ENCODE measurements around the gene OR2H2. TPM values are rescaled to one million over a fixed set of nuclear protein-coding genes. Genes with fewer than 3 reads are reported as not detected.

The OR2H2 gene
- total and polyA plus RNA-seq, 2 of the 13 experiments (the other 11 are each of a cell fraction or from before 2014, with no cell fraction given), result not detected

- TF ChIP-seq, protein P1, sequence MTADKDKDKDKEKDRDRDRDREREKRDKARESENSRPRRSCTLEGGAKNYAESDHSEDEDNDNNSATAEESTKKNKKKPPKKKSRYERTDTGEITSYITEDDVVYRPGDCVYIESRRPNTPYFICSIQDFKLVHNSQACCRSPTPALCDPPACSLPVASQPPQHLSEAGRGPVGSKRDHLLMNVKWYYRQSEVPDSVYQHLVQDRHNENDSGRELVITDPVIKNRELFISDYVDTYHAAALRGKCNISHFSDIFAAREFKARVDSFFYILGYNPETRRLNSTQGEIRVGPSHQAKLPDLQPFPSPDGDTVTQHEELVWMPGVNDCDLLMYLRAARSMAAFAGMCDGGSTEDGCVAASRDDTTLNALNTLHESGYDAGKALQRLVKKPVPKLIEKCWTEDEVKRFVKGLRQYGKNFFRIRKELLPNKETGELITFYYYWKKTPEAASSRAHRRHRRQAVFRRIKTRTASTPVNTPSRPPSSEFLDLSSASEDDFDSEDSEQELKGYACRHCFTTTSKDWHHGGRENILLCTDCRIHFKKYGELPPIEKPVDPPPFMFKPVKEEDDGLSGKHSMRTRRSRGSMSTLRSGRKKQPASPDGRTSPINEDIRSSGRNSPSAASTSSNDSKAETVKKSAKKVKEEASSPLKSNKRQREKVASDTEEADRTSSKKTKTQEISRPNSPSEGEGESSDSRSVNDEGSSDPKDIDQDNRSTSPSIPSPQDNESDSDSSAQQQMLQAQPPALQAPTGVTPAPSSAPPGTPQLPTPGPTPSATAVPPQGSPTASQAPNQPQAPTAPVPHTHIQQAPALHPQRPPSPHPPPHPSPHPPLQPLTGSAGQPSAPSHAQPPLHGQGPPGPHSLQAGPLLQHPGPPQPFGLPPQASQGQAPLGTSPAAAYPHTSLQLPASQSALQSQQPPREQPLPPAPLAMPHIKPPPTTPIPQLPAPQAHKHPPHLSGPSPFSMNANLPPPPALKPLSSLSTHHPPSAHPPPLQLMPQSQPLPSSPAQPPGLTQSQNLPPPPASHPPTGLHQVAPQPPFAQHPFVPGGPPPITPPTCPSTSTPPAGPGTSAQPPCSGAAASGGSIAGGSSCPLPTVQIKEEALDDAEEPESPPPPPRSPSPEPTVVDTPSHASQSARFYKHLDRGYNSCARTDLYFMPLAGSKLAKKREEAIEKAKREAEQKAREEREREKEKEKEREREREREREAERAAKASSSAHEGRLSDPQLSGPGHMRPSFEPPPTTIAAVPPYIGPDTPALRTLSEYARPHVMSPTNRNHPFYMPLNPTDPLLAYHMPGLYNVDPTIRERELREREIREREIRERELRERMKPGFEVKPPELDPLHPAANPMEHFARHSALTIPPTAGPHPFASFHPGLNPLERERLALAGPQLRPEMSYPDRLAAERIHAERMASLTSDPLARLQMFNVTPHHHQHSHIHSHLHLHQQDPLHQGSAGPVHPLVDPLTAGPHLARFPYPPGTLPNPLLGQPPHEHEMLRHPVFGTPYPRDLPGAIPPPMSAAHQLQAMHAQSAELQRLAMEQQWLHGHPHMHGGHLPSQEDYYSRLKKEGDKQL (CRISPR knock-in tag; IDR thresholded peaks at IDR 0.05; ENCODE audit: low read depth), result no peak
- TF ChIP-seq ZNF563 (CRISPR knock-in tag; IDR thresholded peaks at IDR 0.05), result no peak
- TF ChIP-seq SKIL (CRISPR knock-in tag; IDR thresholded peaks at IDR 0.05; ENCODE audit: borderline replicate concordance), result no peak
- TF ChIP-seq NFKBIZ (CRISPR knock-in tag; IDR thresholded peaks at IDR 0.05), result no peak
- TF ChIP-seq HOXA7 (CRISPR knock-in tag; IDR thresholded peaks at IDR 0.05), result no peak
These were observed 21.4 kb upstream of the OR2H2 start (continued) for GRCh38 chr6:29563435-29563965.

DNA sequence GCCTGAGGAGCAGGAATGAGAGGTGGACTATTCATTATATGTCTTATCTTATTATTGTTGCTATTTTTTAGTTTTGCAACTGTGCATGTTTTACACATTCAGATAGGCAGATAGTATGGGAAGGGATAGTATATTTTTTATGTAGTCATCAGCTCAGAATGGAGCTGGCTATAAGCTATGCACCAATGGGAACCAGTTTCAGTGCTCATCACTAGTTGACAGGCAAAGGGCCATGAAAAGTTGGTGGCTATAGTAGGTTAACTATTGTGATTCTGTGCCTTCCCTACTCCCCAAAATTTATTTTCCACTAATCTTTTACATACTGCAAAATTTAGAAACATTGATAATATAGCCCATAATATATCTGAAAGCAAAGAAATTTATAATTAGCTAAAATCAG, 20.0 kb upstream of the OR2H2 start:
- no peak for ATAC-seq
- no peak for FAIRE-seq
- Histone ChIP-seq H2AFZ (ENCODE audit: low read length) (no peak overlapping the region), H3K4me2 (ENCODE audit: low read depth, low read length) (no peak overlapping the region), H4K20me1 (ENCODE audit: insufficient read depth, low read length) (no peaks in the 10 kb centered on the region), H3K79me2 (ENCODE audit: insufficient read depth, low read length) (no peaks in the 10 kb centered on the region), H3K9ac (ENCODE audit: insufficient read depth, low read depth, low read length) (no peak overlapping the region), H3K4me1 (ENCODE audit: insufficient read depth, low read length) (peaks cover 24% of the 10 kb centered on the region), H3K27me3 (ENCODE audit: control insufficient read depth in 1 of 2, insufficient read depth in 2 of 2, low read length in 2 of 2) (no peaks in the 10 kb centered on the region), H3K36me3 (replicated peaks in 1 of 2; ENCODE audit: control insufficient read depth in 1 of 2, insufficient read depth in 2 of 2, low read length in 2 of 2) (no peaks in the 10 kb centered on the region), H3K4me3 (replicated peaks in 1 of 3; ENCODE audit: insufficient read depth in 1 of 3, low read depth in 2 of 3, low read length in 3 of 3) (no peak overlapping the region), H3K9me3 (ENCODE audit: low read length) (no peaks in the 10 kb centered on the region), H3K27ac (ENCODE audit: extremely low read length, insufficient read depth, low read length) (no peak overlapping the region)
- intact Hi-C loops (cut with micrococcal nuclease; ENCODE audit: unreplicated experiment) (no loop called here), in situ Hi-C loops (cut with HindIII; ENCODE audit: extremely low pct_ligation_motif_present, low pct_unique_long_range_greater_than_20kb) (no loop called here)
- CTCF ChIA-PET (ENCODE audit: low intra/inter-chr PET ratio, low total read pairs), result no interaction called here
- POLR2A ChIA-PET, result no interaction called here
- BruUV-seq (replicated peaks), result no TSS peak
- no peak for DNase-seq (ENCODE audit: low spot score)
- peak; percentile 82; the same call in 1 of the 2 replicates for TF ChIP-seq RFXANK (CRISPR knock-in tag; IDR thresholded peaks at IDR 0.05)
- no peak for TF ChIP-seq PBX2 (CRISPR knock-in tag; IDR thresholded peaks at IDR 0.05)
- TF ChIP-seq, protein P2, sequence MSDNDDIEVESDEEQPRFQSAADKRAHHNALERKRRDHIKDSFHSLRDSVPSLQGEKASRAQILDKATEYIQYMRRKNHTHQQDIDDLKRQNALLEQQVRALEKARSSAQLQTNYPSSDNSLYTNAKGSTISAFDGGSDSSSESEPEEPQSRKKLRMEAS (IDR thresholded peaks at IDR 0.05), result no peak
- TF ChIP-seq ZNF263 (CRISPR knock-in tag; IDR thresholded peaks at IDR 0.05), result no peak
- peak; percentile 96 for TF ChIP-seq RFX5 (IDR thresholded peaks at IDR 0.05; ENCODE audit: low read depth, low read length)
- TF ChIP-seq ZNF577 (CRISPR knock-in tag; IDR thresholded peaks at IDR 0.05; ENCODE audit: borderline replicate concordance, low read depth), result no peak
- TF ChIP-seq, protein P3, sequence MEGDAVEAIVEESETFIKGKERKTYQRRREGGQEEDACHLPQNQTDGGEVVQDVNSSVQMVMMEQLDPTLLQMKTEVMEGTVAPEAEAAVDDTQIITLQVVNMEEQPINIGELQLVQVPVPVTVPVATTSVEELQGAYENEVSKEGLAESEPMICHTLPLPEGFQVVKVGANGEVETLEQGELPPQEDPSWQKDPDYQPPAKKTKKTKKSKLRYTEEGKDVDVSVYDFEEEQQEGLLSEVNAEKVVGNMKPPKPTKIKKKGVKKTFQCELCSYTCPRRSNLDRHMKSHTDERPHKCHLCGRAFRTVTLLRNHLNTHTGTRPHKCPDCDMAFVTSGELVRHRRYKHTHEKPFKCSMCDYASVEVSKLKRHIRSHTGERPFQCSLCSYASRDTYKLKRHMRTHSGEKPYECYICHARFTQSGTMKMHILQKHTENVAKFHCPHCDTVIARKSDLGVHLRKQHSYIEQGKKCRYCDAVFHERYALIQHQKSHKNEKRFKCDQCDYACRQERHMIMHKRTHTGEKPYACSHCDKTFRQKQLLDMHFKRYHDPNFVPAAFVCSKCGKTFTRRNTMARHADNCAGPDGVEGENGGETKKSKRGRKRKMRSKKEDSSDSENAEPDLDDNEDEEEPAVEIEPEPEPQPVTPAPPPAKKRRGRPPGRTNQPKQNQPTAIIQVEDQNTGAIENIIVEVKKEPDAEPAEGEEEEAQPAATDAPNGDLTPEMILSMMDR (CRISPR knock-in tag; IDR thresholded peaks at IDR 0.05), result no peak
- no peak for TF ChIP-seq ZNF232 (CRISPR knock-in tag; IDR thresholded peaks at IDR 0.05; ENCODE audit: borderline replicate concordance)

Measured in HepG2 (cell line).